Suprapubic skin (tissue), 4 donors: ENCODE data around the gene ORMDL3.

Experiments
- EP300 ChIP-seq: sonication (generic); formaldehyde crosslinking; IDR thresholded peaks from one replicate; pipeline ENCODE4 v1.6.1; 2017; ENCODE audit warnings: antibody characterized with exemption
- POLR2A ChIP-seq, 2 donors: fragments of 450-650 bp; IDR thresholded peaks; one replicate each; pipeline ENCODE4 v1.6.1; 2017; ENCODE audit warnings: antibody characterized with exemption in 2 of 2, mild to moderate bottlenecking in 2 of 2, moderate library complexity in 2 of 2
- POLR2AphosphoS5 ChIP-seq, 3 donors: sonication (generic); formaldehyde crosslinking; IDR thresholded peaks; one replicate each; pipeline ENCODE4 v1.6.1; 2017; ENCODE audit warnings: antibody characterized with exemption in 3 of 3
- TF ChIP-seq, protein P1 (sequence below), 2 donors: fragments of 200-600 bp in 1 of 2; fragments of 450-650 bp in 1 of 2; sonication (generic) in 1 of 2; IDR thresholded peaks; one replicate each; pipeline ENCODE4 v1.5.1; 2016 to 2019; ENCODE audit warnings: antibody characterized with exemption in 2 of 2, mild to moderate bottlenecking in 1 of 2, moderate library complexity in 1 of 2

DNA sequence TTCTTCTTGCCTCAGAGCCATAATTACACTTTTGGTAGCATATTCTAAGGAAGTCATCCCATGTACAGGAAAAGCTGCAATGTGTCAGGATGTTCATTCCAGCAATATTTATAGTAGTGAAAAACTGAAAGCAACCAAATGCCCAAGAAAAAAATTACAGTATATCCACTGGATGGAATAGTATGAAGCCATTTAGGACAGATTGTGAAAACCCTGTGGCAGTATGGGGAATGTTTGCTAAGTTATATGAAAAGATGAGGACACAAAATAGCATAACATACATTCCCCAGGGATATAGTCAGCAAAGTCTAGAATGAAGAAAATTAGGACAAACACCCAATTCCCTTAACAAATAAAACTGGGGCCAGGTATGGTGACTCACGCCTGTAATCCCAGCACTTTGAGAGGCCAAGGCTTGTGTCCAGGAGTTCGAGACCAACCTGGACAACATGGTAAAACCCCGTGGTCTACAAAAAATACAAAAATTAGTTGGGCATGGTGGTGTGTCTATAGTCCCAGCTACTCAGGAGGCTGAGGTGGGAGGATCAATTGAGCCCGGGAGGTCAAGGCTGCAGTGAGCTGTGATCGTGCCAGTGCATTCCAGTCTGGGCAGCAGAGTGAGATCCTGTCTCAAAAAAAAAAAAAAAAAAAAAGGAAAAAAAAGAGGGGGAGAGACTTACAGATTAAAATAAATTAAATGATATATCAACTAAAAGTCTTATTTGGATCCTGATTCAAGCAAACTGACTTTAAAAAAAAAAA is 2.4 kb upstream of the ORMDL3 start:
- TF ChIP-seq, protein P1, sequence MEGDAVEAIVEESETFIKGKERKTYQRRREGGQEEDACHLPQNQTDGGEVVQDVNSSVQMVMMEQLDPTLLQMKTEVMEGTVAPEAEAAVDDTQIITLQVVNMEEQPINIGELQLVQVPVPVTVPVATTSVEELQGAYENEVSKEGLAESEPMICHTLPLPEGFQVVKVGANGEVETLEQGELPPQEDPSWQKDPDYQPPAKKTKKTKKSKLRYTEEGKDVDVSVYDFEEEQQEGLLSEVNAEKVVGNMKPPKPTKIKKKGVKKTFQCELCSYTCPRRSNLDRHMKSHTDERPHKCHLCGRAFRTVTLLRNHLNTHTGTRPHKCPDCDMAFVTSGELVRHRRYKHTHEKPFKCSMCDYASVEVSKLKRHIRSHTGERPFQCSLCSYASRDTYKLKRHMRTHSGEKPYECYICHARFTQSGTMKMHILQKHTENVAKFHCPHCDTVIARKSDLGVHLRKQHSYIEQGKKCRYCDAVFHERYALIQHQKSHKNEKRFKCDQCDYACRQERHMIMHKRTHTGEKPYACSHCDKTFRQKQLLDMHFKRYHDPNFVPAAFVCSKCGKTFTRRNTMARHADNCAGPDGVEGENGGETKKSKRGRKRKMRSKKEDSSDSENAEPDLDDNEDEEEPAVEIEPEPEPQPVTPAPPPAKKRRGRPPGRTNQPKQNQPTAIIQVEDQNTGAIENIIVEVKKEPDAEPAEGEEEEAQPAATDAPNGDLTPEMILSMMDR (IDR thresholded peaks at IDR 0.05) = no peak
- TF ChIP-seq EP300 = no peak
- no peak for TF ChIP-seq POLR2AphosphoS5 (IDR thresholded peaks at IDR 0.05)
- TF ChIP-seq POLR2A (IDR thresholded peaks at IDR 0.05) = no peak
